ENCODE data around the gene DNAH8.

DNAH8 gene

GRCh38 chr6:39051399-39052122 lies 336.4 kb downstream of the DNAH8 start:
- DNase-seq (ENCODE audit: low read depth in 2 of 2): no peak

- no peak for DNase-seq (ENCODE audit: low read depth in 2 of 2)
These were observed 338.0 kb downstream of the DNAH8 start for GRCh38 chr6:39053016-39053624.

GRCh38 chr6:39053854-39054576 lies 338.9 kb downstream of the DNAH8 start:
- DNase-seq (ENCODE audit: low read depth in 2 of 2): no peak

- no peak for DNase-seq (ENCODE audit: low read depth in 2 of 2)
These were observed 339.5 kb downstream of the DNAH8 start for GRCh38 chr6:39054577-39055142.

GRCh38 chr6:39055661-39056060 lies 340.6 kb downstream of the DNAH8 start:
- no peak for DNase-seq (ENCODE audit: low read depth in 2 of 2)

- no peak for DNase-seq (ENCODE audit: low read depth in 2 of 2)
These were observed 341.1 kb downstream of the DNAH8 start for GRCh38 chr6:39056191-39056590.

- no peak for DNase-seq (ENCODE audit: low read depth in 2 of 2)
These were observed 341.6 kb downstream of the DNAH8 start for GRCh38 chr6:39056681-39057080.

GRCh38 chr6:39057251-39058155 lies 342.4 kb downstream of the DNAH8 start:
- no peak for DNase-seq (ENCODE audit: low read depth in 2 of 2)

- no peak for DNase-seq (ENCODE audit: low read depth in 2 of 2)
These were observed 343.5 kb downstream of the DNAH8 start for GRCh38 chr6:39058471-39059147.

GRCh38 chr6:39059496-39060310 lies 344.6 kb downstream of the DNAH8 start:
- DNase-seq (ENCODE audit: low read depth in 2 of 2): no peak

- DNase-seq (ENCODE audit: low read depth in 2 of 2): no peak
These were observed 345.5 kb downstream of the DNAH8 start for GRCh38 chr6:39060467-39061160.

GRCh38 chr6:39061182-39061581 lies 346.1 kb downstream of the DNAH8 start:
- no peak for DNase-seq (ENCODE audit: low read depth in 2 of 2)

GRCh38 chr6:39061588-39061987 lies 346.5 kb downstream of the DNAH8 start:
- DNase-seq (ENCODE audit: low read depth in 2 of 2): no peak

GRCh38 chr6:39062014-39062740 lies 347.1 kb downstream of the DNAH8 start:
- DNase-seq (ENCODE audit: low read depth in 2 of 2): no peak

GRCh38 chr6:39063526-39063925 lies 348.4 kb downstream of the DNAH8 start:
- DNase-seq (ENCODE audit: low read depth in 2 of 2): no peak

- no peak for DNase-seq (ENCODE audit: low read depth in 2 of 2)
These were observed 350.4 kb downstream of the DNAH8 start for GRCh38 chr6:39065561-39065960.

GRCh38 chr6:39068391-39068790 lies 353.3 kb downstream of the DNAH8 start:
- DNase-seq (ENCODE audit: low read depth in 2 of 2): no peak

- no peak for DNase-seq (ENCODE audit: low read depth in 2 of 2)
These were observed 357.7 kb downstream of the DNAH8 start for GRCh38 chr6:39072830-39073229.
